Measurements from ENCODE around the gene ACSF3.

- TF ChIP-seq POLR2A (IDR thresholded peaks at IDR 0.05) (no peak), CTCF (IDR thresholded peaks at IDR 0.05) (no peak), EP300 (IDR thresholded peaks at IDR 0.05) (no peak), POLR2AphosphoS5 (IDR thresholded peaks at IDR 0.05) (no peak)
Observed at GRCh38 chr16:89142474-89143195, 49.0 kb downstream of the ACSF3 start.

Measured in sigmoid colon (tissue), 4 donors.